Activated T-cell treated with anti-CD3 and anti-CD28 coated beads, Interleukin-2, amount 50 U/mL, for 72 hours (primary cell): ENCODE results near the gene TEDC1. TPM values are rescaled to one million over a fixed set of nuclear protein-coding genes. Genes with fewer than 3 reads are reported as not detected.

Experiments used
- ATAC-seq, 2 donors: fragments of 150-1000 bp; cut with Tn5 transposase; replicated peaks in 1 of 2; 2 replicates each; pipeline ENCODE4 v1.10.0; 2021; ENCODE audit warnings: moderate library complexity in 2 of 2, mild to moderate bottlenecking in 1 of 2
- DNase-seq, 2 donors: peaks; one replicate each; pipeline ENCODE4 v3.0.0; 2021 to 2022; ENCODE audit warnings: mixed read lengths in 1 of 2
- H3K27ac Mint-ChIP-seq: one replicate; pipeline ENCODE4 v1.8.0; 2022; ENCODE audit warnings: mild to moderate bottlenecking, moderate library complexity, mixed read lengths
- H3K27me3 Mint-ChIP-seq: one replicate; pipeline ENCODE4 v1.8.0; 2022; ENCODE audit warnings: low read depth, mixed read lengths
- H3K36me3 Mint-ChIP-seq, 2 donors: one replicate each; pipeline ENCODE4 v1.8.0; 2022; ENCODE audit warnings: mixed read lengths in 2 of 2, mild to moderate bottlenecking in 1 of 2; ENCODE audit not compliant: insufficient read depth in 2 of 2
- H3K4me1 Mint-ChIP-seq: one replicate; pipeline ENCODE4 v1.8.0; 2022; ENCODE audit warnings: low read depth, mixed read lengths
- H3K4me3 Mint-ChIP-seq, 2 donors: one replicate each; pipeline ENCODE4 v1.8.0; 2022; ENCODE audit warnings: mild to moderate bottlenecking in 2 of 2, mixed read lengths in 2 of 2, moderate library complexity in 2 of 2
- H3K9me3 Mint-ChIP-seq, 2 donors: one replicate each; pipeline ENCODE4 v1.8.0; 2022; ENCODE audit warnings: mixed read lengths in 2 of 2
- total RNA-seq, 2 donors: library from RNA; stranded (reverse); gene quantifications; one replicate each; pipeline ENCODE4 v1.2.3, GENCODE V29; 2022

Gene TEDC1
- total RNA-seq, 2 donors from 2014 or later = 33.0 to 36.9 TPM

DNA sequence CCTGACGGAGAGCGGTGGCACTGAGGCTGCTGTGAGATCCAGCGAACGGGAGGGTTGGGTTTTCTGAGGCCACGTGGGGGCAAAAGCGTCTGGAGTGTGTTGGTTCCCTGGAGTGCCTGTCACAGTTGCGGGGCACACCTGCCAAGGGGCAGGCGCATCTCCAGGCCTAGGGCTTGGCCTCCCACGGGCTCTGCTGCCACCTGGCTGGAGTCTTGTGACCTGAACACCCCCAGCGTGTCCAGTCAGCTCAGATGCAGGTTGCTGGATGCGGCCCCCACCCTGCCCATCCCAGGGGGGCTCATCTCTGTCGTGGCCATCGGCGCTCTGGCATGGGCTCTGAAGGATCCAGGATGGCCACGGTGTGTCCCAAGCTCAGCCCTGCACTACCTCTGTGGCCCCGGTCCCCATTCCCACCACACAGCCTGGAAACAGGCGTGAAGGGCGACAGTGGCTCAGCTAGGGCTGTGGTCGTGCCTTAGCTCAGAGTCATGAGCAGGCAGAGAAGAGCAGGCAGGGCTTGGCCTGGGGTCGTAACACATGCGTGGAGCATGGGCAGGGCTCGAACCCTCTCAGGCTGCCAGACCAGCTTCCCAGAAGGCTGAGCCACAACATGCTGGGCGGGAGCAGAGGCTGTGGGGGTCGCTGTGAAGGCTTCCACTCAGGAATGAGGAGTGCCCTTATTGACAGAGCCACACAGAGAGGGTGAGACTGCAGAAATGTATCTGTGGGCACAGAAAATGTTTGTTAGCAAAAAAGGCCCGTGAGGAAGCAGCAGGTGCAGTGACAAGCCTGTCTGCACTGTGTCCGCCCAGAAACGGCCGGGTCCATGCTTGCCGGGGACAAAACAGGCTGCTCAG, 40.0 kb upstream of the TEDC1 start:
- ATAC-seq (no peak), DNase-seq (no peak)
- H3K4me3 Mint-ChIP-seq = no peak overlapping the region
- no peaks in the 10 kb centered on the region for H3K4me1 Mint-ChIP-seq
- H3K27ac Mint-ChIP-seq = no peak overlapping the region
- H3K36me3 Mint-ChIP-seq = peaks cover 0 to 13% of the 10 kb centered on the region in 2 donors
- no peaks in the 10 kb centered on the region for H3K27me3 Mint-ChIP-seq
- H3K9me3 Mint-ChIP-seq = no peaks in the 10 kb centered on the region

DNA sequence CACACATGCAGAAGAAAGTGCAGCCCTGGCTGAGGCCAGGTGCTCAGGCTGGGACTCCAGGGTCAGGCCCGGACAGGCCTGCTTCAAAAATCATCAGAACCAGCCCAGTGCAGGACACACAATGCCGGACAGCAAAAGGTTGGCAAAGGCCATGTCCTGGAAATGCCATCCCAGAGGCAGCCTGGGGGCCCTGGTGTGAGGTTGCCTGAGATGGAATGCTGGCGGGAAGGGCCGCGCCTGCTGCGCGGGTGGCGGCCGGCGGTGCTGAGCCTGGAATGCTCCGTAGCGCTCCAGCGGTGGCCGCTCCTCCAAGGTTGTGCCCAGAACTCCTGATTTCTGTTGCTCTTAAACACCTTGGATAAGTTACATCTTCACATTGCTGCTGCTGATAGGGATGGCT, 38.1 kb upstream of the TEDC1 start:
- H3K36me3 Mint-ChIP-seq = peaks cover 0 to 13% of the 10 kb centered on the region in 2 donors
- no peak overlapping the region for H3K27ac Mint-ChIP-seq
- DNase-seq (no peak), ATAC-seq (no peak)
- H3K27me3 Mint-ChIP-seq = no peaks in the 10 kb centered on the region
- H3K4me3 Mint-ChIP-seq = no peak overlapping the region
- H3K4me1 Mint-ChIP-seq = no peaks in the 10 kb centered on the region
- H3K9me3 Mint-ChIP-seq = no peaks in the 10 kb centered on the region

DNA sequence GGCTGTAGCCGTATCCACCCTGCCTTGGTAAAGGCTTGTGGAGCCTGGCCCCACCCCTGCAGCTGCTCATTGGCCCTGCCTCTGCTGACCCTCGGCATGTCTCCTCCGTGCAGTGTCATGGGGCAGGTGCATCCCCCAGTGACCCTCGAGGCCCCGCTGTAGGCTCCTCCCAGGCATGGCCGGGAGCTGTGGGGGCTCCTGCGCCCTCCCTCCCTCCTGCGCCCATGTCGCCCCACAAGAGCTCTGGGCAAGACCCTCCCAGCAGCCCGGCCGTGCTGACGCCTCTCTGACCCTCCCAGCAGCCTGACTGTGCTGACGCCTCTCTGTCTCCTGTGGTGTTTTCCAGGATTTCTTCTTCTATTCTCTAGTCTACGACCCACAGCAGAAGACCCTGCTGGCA, 37.2 kb upstream of the TEDC1 start:
- peaks cover 0 to 13% of the 10 kb centered on the region in 2 donors for H3K36me3 Mint-ChIP-seq
- H3K4me1 Mint-ChIP-seq = no peaks in the 10 kb centered on the region
- ATAC-seq (no peak), DNase-seq (no peak)
- H3K4me3 Mint-ChIP-seq = no peak overlapping the region
- H3K9me3 Mint-ChIP-seq = no peaks in the 10 kb centered on the region
- H3K27ac Mint-ChIP-seq = no peak overlapping the region
- no peaks in the 10 kb centered on the region for H3K27me3 Mint-ChIP-seq

DNA sequence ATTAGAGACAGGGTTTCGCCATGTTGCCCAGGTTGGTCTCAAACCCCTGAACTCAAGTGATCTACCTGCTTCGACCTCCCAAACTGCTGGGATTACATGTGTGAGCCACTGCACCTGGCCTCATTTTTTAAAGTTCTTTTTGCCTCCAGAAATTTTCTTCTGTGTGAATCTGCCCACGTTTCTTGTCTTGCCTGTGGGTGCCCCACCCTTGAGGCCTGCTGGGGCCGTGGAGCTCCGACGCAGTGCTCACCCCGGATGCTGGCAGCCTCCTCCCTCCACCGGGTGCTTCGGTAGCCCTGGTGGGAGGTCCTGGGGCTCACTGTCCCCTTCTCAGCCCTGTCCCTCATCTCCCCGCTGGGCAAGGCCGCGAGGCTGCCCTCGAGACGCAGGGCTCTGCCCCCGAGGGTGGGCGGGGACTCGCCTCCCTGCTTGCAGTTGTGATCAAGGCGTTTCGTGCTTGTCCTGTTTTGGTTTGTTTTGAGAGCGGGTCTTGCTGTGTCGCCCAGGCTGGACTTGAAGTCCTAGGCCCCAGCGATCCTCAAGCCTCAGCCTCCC, 35.9 kb upstream of the TEDC1 start:
- Mint-ChIP-seq H3K27me3 (no peaks in the 10 kb centered on the region), H3K4me3 (no peak overlapping the region), H3K36me3 (peaks cover 0 to 13% of the 10 kb centered on the region in 2 donors), H3K4me1 (no peaks in the 10 kb centered on the region), H3K9me3 (no peaks in the 10 kb centered on the region), H3K27ac (no peak overlapping the region)
- DNase-seq (no peak), ATAC-seq (no peak)

DNA sequence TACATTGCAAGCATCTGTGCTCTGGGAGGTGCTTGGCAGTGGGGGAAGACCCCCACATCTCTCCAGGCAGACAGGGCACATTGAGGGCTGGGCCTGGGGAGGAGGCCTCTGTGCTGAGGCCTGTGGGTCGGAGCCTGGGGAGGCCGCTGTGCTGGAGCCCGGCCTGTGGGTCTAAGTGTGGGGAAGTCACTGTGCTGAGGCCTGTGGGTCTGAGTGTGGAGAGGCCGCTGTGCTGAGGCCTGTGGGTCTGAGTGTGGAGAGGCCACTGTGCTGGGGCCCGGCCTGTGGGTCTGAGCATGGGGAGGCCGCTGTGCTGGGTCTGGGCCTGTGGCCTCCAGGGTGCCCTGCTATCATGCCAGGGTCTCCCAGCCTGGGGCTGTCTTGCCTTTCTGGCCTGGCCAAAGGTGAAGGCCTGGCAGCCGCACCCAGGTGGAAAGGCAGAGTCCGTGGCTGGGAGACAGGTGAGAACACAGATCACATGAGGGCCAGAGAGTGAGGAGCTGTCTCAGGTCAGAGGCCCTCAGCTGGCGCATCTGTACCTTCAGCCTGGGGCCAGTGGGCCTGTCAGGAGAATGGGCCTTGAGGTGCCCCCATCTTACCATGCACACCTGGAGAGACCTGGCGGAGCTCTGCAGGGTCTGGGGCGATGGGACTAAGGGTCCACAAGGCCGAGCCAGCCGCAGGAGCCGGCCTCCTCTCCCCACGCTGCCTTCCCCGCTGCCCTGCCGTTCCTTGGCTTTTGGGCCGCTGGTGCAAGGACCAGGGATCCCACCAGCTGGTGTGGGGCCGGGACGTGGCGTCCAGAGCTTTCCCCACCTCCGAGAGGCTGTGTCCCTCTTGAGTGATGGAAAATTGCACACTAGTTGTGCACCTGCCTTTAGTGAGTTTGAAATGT, 35.0 kb upstream of the TEDC1 start:
- H3K27me3 Mint-ChIP-seq = no peaks in the 10 kb centered on the region
- H3K36me3 Mint-ChIP-seq = peaks cover 0 to 16% of the 10 kb centered on the region in 2 donors
- no peak overlapping the region for H3K27ac Mint-ChIP-seq
- H3K4me1 Mint-ChIP-seq = no peaks in the 10 kb centered on the region
- ATAC-seq (no peak), DNase-seq (no peak)
- no peak overlapping the region for H3K4me3 Mint-ChIP-seq
- no peaks in the 10 kb centered on the region for H3K9me3 Mint-ChIP-seq

DNA sequence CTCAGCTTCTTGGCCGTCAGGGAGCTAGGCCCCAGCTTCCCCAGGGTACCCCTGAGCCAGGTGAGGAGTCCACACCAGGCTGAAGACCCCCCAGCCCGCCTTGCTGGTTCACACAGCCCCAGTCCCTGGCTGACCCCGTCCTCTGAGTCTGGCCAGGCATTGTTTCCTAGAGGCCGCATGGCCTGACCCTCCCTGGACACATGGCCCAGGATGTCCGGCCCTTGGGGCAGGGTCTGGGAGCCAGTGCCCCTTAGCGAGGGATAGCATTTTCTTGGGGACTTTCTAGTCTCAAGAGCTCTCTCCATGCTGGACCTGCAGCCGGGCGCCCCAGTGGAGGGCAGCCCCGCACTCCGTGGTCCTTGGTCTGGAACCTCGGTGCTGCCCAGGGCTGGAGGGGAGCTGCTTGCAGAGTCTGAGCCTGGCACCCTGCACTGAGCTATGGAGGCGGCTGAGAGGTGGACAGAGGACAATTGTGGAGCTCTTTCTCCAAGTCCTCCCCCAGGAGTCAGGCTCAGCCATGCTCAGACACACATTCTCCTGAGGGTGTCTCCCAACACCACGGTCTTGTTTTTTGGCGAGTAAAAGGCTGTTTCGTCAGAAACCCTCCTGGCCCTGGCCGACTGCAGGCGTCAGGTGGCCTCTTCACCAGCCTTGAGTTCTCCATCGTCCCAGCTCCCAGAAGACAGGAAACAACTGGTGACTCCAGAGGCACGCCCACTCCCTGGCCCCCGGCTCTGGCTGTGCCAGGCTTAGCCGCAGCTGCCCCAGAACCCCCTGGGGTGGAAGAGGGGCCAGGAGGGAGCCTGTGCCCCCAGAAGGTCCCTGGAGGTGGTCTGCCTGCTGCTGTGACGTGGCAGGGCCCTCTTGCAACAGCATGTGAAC, 34.1 kb upstream of the TEDC1 start:
- Mint-ChIP-seq H3K27ac (no peak overlapping the region), H3K27me3 (no peaks in the 10 kb centered on the region), H3K4me1 (no peaks in the 10 kb centered on the region)

DNA sequence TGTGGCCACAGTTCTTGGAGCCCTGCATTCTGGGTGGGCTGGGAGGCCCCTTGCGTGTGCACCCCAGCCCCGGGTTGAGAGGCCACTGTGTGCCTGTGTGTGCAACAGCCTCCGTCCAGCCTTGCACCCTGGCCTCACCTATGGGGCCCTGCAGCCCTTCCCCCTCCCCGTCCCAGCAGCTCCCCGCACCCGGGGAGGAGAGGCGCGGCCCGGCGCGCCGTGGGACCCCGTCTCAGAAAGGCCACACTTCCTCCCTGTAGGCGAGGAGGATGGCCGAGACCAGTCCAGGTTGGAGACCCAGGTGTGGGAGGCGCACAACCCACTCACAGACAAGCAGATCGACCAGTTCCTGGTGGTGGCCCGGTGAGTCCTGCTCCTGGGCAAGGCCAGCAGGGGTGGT, 33.0 kb upstream of the TEDC1 start:
- no peaks in the 10 kb centered on the region for H3K9me3 Mint-ChIP-seq
- no peaks in the 10 kb centered on the region for H3K4me1 Mint-ChIP-seq
- no peak overlapping the region for H3K4me3 Mint-ChIP-seq
- H3K36me3 Mint-ChIP-seq = peaks cover 0 to 13% of the 10 kb centered on the region in 2 donors
- no peak for DNase-seq
- ATAC-seq = no peak
- H3K27me3 Mint-ChIP-seq = no peaks in the 10 kb centered on the region
- no peak overlapping the region for H3K27ac Mint-ChIP-seq

More for the DNA sequence above, 34.1 kb upstream of the TEDC1 start:
- Mint-ChIP-seq H3K36me3 (peaks cover 0 to 16% of the 10 kb centered on the region in 2 donors), H3K9me3 (no peaks in the 10 kb centered on the region), H3K4me3 (no peak overlapping the region)
- no peak for ATAC-seq
- no peak for DNase-seq

DNA sequence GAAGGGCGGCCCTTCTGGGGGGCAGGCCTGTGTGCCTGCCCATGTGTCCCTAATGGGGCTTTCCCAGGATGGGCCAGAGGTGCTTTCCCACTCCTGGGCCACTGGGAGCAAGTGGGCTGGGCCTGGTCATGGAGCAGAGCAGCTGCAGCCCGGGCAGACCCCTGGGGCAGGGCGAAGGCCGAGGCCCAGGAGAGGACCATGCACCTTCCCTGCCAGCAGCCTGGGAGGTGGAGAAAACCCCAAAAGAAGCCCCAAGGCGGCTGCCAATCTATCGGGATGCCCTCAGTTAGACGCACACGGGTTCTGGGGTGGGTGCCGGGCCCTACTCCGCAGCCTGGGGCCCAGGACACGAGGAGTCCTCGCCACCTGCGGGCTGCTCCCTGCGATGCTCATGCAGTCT, 32.5 kb upstream of the TEDC1 start:
- Mint-ChIP-seq H3K9me3 (no peaks in the 10 kb centered on the region), H3K4me1 (no peaks in the 10 kb centered on the region), H3K4me3 (no peak overlapping the region), H3K27me3 (no peaks in the 10 kb centered on the region), H3K36me3 (peaks cover 0 to 12% of the 10 kb centered on the region in 2 donors), H3K27ac (no peak overlapping the region)
- ATAC-seq = no peak
- DNase-seq = no peak

DNA sequence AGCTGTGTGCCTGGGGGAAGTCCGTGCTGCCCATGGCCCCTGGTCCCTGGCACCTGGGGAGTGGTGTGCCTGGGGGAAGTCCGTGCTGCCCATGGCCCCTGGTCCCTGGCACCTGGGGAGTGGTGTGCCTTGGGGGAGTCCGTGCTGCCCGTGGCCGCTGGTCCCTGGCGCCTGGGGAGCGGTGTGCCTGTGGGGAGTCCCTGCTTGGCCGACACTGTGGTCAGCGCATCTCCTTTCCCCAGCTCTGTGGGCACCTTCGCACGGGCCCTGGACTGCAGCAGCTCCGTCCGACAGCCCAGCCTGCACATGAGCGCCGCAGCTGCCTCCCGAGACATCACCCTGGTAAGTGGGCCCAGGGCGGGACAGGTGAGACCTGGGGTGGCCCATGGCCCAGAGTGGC, 30.9 kb upstream of the TEDC1 start:
- Mint-ChIP-seq H3K27me3 (no peaks in the 10 kb centered on the region), H3K4me3 (no peak overlapping the region), H3K27ac (no peak overlapping the region), H3K4me1 (no peaks in the 10 kb centered on the region), H3K36me3 (peaks cover 0 to 11% of the 10 kb centered on the region in 2 donors), H3K9me3 (no peaks in the 10 kb centered on the region)
- DNase-seq (no peak), ATAC-seq (no peak)

DNA sequence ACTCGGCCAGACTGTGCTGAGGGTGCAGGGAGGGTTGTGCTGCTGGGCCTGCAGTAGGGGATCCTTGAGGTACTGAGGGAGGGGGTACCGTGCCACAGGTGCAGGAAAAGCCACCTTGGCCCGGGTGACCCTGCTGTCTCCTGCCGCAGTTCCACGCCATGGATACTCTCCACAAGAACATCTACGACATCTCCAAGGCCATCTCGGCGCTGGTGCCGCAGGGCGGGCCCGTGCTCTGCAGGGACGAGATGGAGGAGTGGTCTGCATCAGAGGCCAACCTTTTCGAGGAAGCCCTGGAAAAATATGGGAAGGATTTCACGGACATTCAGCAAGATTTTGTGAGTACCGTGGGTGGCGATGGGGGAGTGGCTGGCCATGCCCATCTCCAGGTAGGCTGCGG, 30.4 kb upstream of the TEDC1 start:
- Mint-ChIP-seq H3K4me1 (no peaks in the 10 kb centered on the region), H3K4me3 (no peak overlapping the region), H3K9me3 (no peaks in the 10 kb centered on the region), H3K27ac (no peak overlapping the region), H3K27me3 (no peaks in the 10 kb centered on the region), H3K36me3 (peaks cover 0 to 7% of the 10 kb centered on the region in 2 donors)
- DNase-seq (no peak), ATAC-seq (no peak)

DNA sequence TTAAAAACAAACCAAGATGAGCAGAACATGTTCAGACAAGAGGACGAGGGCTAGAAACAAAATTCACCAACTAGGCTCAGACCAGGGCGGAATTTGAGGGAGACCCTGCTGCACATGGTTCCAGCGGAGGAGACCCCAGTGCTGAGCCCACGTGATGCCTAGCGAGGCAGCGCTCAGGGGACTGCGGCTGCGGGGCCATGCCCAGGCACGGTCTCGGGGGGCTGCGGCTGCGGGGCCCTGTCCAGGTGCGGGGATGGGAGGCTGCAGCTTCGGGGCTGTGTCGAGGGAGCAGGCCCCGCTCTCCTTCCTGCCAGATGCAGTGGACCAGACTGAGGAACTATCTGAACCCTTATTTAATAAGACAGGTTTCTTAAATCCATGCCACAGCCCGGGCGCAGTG, 29.1 kb upstream of the TEDC1 start:
- Mint-ChIP-seq H3K36me3 (peaks cover 0 to 7% of the 10 kb centered on the region in 2 donors), H3K4me3 (no peak overlapping the region), H3K27me3 (no peaks in the 10 kb centered on the region), H3K27ac (no peak overlapping the region), H3K4me1 (no peaks in the 10 kb centered on the region), H3K9me3 (no peaks in the 10 kb centered on the region)
- ATAC-seq (no peak), DNase-seq (no peak)

DNA sequence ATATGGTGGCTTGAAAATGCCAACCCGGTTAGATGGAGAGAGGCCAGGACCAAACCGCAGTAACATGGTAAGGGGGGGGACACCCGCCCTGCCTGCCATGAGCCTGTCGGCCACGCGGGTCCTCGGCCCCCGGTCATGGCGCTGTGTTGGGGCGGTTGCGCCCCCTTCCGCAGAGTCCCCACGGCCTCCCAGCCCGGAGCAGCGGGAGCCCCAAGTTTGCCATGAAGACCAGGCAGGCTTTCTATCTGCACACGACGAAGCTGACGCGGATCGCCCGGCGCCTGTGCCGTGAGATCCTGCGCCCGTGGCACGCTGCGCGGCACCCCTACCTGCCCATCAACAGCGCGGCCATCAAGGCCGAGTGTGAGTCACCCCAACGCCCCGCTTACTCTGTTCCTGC, 26.5 kb upstream of the TEDC1 start:
- Mint-ChIP-seq H3K27ac (no peak overlapping the region), H3K9me3 (no peaks in the 10 kb centered on the region), H3K4me3 (no peak overlapping the region), H3K27me3 (no peaks in the 10 kb centered on the region), H3K36me3 (peaks cover 0 to 7% of the 10 kb centered on the region in 2 donors), H3K4me1 (no peaks in the 10 kb centered on the region)
- DNase-seq (no peak), ATAC-seq (no peak)
